NCI-H187 treated with DMSO at 0.1 percent for 48 hours (cell line): ENCODE data around the gene JAG2.

Source experiments
- DNase-seq: peaks from one replicate; lab custom pipeline; 2025; lab: John Stamatoyannopoulos, UW

The JAG2 gene

DNA sequence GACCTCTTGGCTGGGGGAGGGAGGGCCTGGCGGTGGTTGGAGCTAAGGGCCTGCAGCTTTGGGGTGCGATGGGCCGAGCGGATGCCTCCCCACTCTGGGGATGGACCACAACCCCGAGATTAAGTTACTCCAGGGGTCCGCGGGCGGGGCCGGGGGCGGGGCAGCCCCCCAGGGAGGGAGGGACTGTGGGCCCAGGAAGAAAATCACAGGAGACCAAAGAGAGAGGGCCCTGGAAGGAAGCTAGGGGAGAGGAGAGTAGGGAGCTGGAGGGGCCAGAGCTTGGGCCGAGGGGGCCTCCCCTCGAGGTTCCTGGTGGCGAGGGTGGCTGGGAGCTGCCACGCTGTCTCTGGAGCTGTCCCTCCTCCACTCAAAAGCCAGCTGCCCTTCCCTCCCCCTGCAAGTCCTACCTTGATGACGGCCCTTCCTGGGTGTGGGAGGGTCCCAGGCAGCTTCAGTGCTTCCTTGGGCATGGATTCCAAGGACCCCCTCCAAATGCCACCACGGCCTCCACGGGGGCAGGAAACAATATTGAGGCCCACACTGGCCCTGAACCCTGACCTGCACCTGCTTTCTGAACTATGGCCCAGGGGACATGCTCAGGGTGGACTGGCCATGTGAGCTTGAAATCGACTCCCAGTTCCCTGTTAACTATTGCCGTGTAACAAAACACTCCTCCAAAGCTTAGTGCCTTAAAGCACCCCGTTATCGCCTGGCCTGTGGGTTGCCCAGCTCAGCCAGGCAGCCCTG, 13.1 kb upstream of the JAG2 start:
- DNase-seq = no peak

DNA sequence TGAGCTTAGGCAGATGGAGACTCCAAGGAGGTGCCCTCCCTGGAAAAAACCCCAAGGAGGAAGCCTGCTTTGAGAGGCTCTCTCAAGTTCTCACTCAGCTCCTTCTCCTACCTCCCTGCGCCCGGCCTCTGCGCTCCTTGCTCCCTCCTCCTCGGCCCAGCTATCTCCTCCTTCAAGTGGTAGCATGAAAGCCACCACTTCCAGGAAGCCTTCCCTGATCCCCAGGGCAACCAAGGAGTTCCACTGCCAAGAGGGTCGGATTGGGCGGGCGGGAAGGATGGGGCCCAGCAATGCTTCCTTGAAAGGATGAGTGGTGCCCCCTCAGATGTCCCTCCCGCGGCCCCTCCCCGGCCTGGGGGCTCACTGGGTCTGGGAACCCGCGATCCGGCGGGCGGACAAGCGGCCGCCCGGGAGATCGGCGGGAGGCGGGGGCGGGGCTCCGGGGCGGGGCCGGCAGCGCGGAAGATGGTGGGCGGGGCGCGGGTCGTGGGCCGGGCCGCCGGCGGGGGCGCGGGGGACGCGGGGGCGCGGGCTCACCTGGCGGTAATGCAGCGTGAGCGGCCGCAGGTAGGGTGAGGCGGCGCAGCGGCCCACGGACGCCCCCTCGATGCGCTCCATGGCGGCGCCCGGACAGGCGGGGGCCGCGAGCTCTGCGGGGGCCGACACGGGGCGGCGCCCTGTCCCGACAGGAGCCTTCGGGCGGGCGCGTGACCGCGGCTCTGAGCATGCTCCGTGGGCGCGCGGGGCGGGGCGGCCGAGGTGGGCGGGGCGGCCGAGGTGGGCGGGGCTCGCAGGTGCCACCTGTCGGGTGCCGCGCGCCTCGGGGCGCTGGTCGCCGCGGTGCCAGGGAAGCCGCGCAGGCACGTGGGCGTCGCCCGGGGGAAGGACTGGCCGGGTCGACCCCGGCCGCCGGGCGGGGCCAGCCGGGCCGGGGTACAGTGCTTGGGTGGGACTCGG, 12.3 kb upstream of the JAG2 start, which contains the start of gene NUDT14:
NUDT14 (minus strand) TSS at position 721 of the 957 bp plus-strand sequence; CDS start at position 618, 103 bp downstream.
- DNase-seq = no peak

DNA sequence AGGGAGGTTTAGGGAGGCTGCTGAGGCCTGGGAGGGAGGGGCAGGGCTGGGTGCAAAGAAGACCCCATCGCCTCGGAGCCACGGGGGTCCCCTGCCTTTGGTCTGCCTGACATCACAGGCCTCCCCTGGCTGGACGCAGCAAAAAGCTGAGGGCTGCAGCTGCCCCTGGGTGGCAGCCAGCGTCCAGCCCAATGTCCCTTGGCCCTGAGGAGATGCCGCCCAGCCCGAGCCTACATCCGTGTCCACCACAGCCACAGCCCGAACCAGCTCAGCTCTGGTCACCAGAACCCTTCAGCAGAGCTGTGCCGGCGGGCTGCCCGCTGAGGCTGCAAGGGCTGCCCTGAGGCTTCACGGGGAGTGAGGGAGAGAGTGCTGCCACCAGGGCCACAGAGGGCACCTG, 10.6 kb upstream of the JAG2 start:
- DNase-seq = no peak

DNA sequence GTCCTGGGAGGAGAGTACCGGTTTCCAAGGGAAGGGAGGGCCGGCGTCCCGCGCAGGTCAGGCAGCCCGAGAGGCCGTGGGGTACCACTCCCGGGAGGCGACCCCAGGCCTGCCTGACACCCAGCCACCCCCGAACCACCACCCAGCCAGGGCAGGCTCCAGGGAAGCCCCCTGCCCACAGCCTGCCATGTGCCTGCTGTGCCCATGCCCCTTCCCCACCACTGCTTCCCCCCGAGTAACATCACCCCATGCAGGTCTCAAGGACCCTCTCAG, 10.2 kb upstream of the JAG2 start:
- no peak for DNase-seq

DNA sequence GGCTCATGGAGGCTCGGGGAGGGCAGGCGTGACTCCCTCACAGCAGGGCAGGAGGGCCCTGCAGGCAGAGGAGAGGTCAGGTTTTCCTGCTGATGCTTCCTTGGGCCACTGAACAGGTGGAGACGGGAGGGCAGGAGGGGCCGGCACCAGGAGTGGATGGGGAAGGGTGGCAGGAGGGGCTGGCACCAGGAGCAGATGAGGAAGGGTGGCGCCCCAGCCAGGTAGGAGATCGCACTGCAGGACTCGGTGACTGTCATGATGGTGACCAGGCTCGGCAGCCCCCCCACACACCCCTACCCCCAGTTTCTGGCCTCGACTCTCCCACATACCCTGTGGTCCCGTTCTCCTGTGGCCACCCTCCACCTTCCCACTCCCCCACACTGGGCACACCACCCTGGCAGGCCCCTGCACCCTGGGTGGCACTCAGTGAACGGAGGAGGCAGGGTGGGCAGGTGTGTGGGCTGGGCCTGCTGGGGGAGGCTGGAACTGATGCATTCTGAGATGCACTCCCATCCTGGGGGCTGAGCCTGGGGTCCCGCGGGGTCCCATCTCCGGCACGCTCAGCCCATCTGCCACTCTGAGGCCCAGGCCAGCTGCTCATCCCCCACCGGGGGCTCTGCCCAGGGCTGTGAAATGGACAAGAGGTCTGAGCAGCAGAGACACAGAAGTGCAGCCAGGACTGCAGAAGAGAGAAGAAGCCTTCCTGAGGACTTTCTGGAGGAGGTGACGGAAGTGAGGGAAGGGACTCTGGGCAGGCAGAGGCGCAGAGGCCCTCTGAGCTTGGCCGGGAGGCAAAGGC, 9.7 kb upstream of the JAG2 start:
- DNase-seq = no peak

DNA sequence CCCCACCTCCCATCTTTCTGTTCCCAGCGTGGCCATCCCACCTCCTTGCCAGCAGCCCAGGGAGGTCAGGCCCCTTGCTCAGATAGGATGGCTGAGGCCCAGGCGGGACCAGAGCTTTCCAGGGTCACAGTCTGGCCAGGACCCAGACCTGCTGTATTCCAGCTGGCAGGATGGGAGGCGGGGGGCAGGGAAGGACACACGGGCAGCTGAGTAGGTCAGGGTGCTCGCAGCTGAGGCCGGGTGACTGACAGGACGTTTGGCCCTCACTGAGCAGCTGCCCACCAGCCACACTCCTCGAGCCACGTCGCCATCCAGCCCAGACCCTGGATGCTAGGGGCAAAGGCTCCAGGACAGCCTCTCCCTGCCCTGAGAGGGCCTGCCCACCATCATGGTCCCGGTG, 8.5 kb upstream of the JAG2 start:
- DNase-seq = no peak

DNA sequence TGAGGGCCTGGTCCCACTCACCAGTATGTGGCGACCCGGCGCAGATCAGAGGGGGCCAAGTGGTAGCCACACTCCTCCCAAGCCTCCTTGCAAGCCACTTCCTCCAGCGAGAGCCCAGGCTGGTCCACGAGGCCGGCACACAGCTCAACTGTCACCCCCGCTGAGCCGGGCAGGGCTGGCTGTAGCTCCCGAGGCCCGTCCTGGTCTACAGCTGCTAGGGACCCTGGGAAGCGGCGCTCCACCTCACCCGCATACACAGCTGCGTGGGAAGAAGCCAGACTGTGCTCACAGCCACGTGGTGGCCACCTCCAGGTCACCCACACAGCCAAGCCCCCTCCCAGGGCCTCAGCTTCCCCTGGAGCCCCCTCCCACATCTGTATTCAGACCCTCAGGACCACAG, 7.9 kb upstream of the JAG2 start:
- DNase-seq = no peak

DNA sequence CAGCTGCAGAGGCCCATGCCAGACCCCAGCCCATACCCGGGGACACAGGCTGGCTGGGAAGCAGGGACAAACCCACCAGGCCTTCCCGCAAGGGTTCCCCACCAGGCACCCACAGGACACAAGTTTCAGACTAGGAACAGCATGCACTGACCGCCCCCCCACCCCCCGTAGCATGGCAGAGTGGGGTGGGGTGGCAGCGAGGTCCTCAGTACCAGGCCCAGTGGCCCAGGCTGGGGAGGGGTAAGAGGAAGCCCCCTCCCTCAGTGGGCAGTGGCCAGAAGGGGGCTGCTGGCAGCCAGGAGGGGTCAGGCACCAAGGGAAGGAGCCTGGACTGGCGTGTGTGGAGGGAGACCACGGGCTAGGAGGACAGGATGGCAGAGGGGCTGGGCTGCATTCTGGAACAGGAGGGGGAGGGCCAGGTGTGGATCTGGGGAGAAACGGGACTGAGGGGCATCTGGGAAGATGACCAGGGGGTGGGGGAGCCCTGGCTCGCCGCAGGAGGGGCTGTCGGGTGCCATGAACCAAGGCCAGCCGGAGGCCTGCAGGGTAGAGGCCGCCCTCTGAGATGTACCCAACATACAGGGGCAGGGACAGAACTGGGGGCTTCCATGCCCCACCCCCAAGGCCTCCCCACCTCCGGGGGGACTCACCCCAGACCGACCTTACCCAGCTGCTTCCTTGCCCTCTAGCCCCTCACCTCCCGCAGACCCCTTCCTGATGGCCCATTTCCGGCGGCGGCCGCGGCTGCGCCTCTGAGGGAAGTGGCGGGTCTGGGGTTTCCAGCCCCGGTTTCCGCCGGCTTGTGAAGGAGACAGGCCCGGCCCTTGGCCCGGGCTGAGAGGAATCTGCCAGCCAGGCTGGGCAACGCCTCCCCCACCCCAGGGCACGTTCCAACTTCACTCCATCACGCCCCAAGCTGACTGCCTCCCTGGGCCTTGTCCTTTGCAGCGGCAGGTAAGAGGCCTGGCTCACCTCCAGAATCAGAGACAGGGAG, 5.6 kb upstream of the JAG2 start:
- no peak for DNase-seq

DNA sequence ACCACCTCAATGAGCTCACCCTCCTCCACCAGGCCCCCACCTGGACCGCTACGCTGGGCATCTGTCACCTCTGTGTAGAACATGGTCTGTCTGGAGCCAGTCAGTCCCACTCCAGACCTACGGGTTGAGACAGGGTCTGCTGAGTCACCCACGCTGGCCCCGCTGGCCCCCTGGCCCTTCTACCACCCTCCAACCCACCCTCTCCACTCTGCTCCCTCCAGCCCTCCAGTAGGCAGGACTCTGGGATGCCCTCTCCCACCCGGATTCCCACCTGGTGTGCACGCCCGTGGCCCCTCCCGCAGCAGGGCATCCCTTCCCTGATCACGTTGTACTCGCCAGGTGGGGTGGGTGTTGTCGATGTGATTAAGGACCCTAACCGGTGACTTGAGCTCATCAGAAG, 4.6 kb upstream of the JAG2 start:
- DNase-seq = no peak

DNA sequence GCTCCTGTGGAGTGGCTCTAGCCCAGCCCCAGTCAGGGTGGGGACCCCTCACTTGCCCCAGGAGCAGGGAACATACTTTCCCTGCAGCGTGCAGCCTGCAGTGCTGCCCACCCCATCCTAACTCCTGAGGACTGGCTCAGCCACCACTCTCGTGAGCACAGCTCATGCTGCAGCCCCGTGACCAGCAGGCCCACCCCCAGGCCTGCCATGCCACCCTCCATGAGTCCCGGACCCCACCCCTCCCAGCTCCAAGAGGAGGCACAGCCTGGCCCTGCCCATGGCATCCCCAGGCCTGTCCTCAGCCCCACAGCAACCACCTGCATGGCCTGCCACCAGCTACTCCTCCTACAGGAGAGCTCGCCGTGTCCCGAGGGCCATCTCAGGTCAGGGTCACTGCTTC, 3.9 kb upstream of the JAG2 start:
- no peak for DNase-seq

DNA sequence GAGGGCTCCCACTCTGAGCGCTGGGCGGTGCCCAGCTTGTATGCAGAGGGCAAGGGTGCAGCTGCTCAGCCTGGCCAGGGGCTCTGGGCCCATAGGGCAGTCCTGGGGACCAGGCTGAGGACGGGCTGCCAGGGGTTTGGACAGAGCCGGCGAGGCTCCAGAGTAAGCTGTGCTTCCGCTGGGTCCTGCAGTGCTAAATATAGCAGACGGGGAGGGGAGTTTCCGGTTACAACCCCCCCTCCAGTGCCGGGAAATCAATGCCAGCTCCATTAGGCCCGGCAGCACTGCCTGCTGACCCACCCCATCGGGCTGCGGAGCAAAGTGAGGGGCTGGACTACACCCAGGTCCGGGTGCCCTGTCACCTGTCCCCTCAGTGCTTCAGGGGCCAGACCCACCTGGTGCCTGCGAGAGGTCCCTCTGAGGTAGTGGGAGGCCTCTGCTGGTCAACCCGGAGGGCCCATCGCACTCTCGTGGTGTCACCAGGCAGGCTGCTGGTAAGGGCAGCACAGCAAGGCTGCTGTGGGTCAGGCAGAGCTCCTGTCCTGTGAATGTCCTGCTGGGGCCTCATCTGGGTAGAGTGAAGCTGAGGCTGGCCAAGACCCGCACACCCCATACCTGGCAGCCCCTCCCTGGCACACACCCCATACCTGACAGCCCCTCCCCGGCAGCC, 2.6 kb upstream of the JAG2 start:
- DNase-seq = no peak

DNA sequence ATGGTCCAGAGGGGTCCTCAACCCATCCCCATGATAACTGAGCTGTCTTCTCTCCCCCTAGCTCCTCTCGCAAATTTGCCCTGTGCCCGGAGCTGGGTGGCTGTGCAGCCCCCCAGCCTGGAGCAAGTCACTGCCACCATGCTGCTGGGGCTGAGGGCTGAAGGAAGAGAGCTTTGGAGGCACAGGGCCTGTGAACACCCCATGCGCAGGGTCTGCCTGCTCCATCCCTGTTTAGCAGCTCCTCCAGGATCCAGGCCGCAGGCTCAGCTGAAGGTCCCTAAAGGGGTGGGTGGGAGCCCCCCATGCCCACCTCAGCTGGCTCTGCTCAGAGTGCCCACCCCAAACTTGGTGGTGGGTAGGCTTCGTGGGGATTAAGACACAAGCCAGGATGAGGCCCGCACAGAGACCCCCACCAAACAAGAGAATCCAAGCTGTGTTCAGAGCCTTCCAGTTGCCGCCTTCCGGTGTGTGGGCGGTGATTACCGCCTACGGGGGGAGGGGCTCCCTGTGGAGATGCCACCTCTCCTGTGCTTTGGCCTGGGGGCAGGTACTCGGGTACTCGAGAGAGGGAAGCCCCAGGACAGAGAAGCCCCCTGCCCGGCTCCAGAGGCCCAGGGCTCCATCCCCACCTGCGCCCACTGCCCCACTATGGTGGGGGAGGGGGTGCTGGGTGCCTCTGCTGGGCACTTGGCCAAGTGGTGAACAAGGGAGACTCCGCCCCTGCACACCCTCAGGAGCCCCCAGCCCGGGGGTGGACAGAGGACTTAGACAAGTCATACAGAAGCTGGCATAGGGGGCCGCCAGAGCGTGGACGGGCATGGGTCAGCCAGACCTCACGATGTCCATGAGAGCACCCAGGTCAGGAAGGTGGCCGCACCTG, 1.4 kb upstream of the JAG2 start:
- no peak for DNase-seq

DNA sequence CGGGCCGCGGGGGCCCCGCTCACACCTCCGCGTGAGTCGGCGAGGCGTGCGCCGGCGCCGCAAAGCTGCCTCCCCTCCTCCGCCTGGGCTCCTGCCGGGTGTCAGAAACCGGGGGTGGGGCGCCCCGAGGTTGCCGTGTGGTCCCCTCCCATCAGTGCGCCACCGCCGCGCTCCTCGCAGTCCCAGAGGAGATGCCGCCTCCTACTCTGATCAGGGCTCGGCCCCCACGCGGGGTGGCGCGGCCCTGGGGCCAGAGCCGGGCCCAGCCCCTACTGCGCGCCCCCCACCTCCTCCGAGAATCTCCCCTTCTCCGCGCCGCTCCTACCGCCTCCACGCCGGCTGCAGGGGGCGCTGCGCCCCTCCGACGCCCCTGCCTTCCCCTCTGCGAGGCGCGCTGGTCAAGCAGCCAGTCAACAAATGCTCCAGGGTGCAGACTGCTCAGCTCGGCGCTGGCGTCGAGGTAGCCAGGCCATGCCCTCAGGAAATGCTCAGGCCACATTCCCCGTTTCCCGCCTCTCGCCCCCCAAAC, 467 bp upstream of the JAG2 start:
- no peak for DNase-seq

DNA sequence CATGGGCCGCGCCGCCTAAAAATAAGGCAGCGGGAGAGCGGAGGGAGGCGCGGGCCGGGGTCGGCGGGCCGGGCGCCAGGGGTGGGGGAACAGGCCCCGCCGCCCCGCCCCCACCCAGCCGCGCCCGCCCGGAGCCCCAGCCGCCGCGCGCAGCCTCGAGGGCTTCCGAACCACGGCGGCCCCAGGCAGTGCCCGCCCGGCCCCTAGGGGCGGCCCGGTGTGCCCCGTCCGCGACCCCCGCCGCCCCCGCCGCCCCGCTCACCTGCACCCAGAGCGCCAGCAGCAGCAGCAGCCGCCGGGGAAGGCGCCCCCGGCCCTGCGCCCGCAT, 519 bp downstream of the JAG2 start:
- DNase-seq = no peak

DNA sequence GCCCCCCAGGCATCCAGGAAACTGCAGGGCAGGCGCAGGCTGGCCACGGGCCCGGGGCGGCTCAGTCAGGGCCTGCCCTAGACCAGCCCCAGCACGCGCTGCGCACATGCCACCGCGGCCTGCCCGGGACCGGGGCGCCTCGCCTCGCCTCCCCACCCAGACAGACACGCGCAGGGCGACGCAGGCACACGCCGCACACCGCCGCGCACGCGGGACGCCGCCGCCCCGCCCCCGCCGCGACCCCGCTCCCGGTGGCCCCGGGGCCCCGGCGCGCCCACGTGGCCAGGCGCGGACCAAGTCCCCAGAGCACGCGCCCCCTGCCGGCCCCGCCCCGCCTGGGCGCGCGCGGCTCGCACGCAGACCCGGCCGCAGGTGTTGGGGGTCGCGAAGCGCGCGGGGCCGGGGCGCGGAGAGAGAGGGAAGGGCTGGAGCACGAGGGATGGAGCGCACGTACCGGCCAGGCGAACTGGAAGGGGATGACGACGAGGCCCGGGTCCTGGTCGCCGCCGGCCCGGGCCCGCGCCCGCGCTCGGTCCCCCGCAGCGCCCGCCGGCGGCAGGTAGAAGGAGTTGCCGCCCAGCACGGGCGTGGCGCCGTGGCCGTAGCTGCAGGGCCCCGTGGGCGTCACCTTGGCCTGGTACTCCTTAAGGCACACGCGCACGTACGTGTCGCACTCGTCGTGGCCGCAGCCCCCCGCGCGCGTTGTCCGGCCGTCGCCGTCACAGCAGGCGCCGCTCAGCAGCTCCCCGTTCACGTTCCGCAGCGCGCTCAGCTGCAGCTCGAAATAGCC, 1.1 kb downstream of the JAG2 start:
- no peak for DNase-seq

DNA sequence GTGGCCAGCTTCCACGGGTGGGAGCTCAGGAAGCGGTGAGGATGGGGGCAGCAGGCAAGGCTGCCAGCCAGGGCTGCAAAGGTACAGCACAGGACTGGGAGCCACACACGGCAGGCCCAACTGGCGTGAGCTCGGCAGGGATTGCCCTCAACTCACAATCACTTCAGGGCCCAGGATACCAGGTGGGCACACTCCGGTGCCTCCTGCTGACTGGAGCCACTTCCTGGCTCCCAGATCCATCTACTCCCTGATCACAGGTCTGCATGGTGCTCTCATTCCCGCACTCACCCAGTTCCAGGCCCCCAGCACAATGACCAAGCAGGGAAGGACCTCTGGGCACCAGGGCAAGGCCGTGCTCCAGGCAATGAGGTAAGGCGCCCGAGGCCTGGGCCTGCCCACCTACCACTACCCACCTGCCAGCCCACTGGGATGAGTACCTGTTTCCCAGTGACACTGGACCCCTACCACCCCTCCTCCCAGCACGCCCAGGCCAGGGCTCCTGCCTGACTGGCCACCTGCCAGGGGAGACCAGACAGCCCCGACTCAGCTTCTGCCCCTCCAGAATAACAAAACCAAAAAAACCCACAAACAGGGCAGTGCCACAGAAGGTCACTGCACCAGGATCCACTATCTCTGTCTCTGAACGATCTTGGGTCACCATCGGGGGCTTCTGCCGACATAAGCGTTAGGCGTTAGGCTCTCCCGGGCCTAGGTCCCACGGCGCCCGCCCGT, 1.8 kb downstream of the JAG2 start:
- DNase-seq = no peak

DNA sequence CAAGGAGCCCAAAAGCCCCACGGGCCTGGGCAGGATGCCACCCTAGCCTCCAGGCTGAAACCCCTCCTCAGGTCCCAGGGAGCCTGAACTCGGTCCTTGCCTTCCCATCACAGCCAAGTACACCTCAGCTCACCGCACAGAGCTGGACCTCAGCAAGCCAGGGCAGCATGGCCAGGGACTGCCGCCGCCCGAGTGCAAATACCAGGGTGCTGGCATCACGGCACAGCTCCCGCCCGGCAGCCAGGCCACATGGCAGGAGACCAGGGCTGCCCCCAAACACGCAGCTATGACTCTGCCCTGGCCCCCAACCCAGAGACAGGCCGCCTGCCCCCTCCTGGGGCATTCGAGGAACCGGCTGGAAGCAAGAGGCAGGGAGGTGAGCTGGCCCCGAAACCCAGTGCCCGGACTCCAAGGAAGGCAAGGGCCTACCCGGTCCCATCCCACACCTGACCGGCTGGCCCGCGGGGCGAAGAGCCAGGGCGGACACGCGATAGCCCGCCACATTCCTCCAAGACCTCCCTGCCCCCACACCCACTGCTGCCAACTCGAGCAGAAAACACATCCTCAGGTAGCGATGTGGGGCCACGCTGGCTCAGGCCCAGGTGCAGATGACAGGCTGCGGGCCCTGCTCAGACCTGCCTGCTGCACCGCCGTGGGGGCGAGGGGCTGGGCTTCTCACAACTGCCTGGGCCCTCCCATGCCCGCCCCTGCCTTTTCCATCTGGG, 2.7 kb downstream of the JAG2 start:
- no peak for DNase-seq
